Lung (tissue), 16 donors: ENCODE results near the gene EDDM13. TPM values are rescaled to one million over a fixed set of nuclear protein-coding genes. Genes with fewer than 3 reads are reported as not detected.
A peak's percentile ranks its signal among the peaks of the same experiment; 100 is the strongest.

Source experiments
- ATAC-seq: fragments of 200-7000 bp; cut with Tn5 transposase; one replicate; pipeline ENCODE4 v1.9.1; 2020; ENCODE audit warnings: moderate number of reproducible peaks; ENCODE audit not compliant: insufficient read depth, low FRiP score
- DNase-seq, 3 donors: peaks; one replicate each; pipeline ENCODE4 v3.0.0-alpha.2; 2013 to 2017
- H3K27ac ChIP-seq, 2 donors: one replicate each; pipeline ENCODE4 v1.5.1; 2013; ENCODE audit warnings: mild to moderate bottlenecking in 2 of 2, moderate library complexity in 2 of 2, control low read depth in 1 of 2, inconsistent platforms in 1 of 2, low read depth in 1 of 2, low read length in 1 of 2
- H3K27me3 ChIP-seq, 3 donors: one replicate each; pipeline ENCODE4 v1.5.1; 2013; ENCODE audit warnings: low read length in 2 of 3; ENCODE audit not compliant: control insufficient read depth in 3 of 3, insufficient read depth in 3 of 3
- H3K36me3 ChIP-seq, 4 donors: one replicate each; pipeline ENCODE4 v1.5.1; 2013; ENCODE audit warnings: low read length in 4 of 4, mild to moderate bottlenecking in 1 of 4, moderate library complexity in 1 of 4; ENCODE audit not compliant: control insufficient read depth in 4 of 4, insufficient read depth in 4 of 4
- H3K4me1 ChIP-seq, 5 donors: one replicate each; pipeline ENCODE4 v1.5.1; 2013; ENCODE audit warnings: low read length in 5 of 5, mild to moderate bottlenecking in 2 of 5, moderate library complexity in 1 of 5; ENCODE audit not compliant: control insufficient read depth in 5 of 5, insufficient read depth in 5 of 5
- H3K4me3 ChIP-seq: one replicate; pipeline ENCODE4 v1.5.1; 2013; ENCODE audit warnings: mild to moderate bottlenecking, control low read depth, moderate library complexity
- H3K9ac ChIP-seq, 2 donors: one replicate each; pipeline ENCODE4 v1.5.1; 2013; ENCODE audit warnings: low read length in 2 of 2, control low read depth in 1 of 2; ENCODE audit not compliant: insufficient read depth in 1 of 2
- H3K9me3 ChIP-seq, 4 donors: one replicate each; pipeline ENCODE4 v1.5.1; 2013; ENCODE audit warnings: low read length in 3 of 4, mild to moderate bottlenecking in 1 of 4, moderate library complexity in 1 of 4; ENCODE audit not compliant: control insufficient read depth in 4 of 4, insufficient read depth in 3 of 4
- WGBS, 2 donors: extraction: QIAGEN DNeasy Blood & Tissue Kit; methylation state at CpG; one replicate each; pipeline ENCODE4 v1.1.7; 2013; 5-methylcytosine and 5-hydroxymethylcytosine counted together
- long read RNA-seq, 5 donors: transcript quantifications; one replicate each; lab custom pipeline, GENCODE V29; 2026
- polyA plus RNA-seq, 2 donors: library from polyadenylated mRNA; stranded (reverse); fragments of 200-250 nt; gene quantifications; one replicate each; pipeline ENCODE4 v1.2.1, GENCODE V29; 2013
- total RNA-seq, 2 donors: library from RNA; depleted of rRNA in 1 of 2; stranded (reverse); fragments of >200 nt in 1 of 2; gene quantifications; one replicate each; pipeline ENCODE4 v1.2.1, GENCODE V29; 2014 to 2021
- TF ChIP-seq, protein P1 (sequence below): IDR thresholded peaks from 2 replicates; pipeline ENCODE4 v1.5.1; 2012; ENCODE audit warnings: mild to moderate bottlenecking; ENCODE audit errors: control extremely low read depth, extremely low read depth
- donor health status: control.
- donor health status: control.
- donor health status: Bipolar disorder and iron deficiency.
- donor health status: healthy.
- donor health status: DM: yes; HTN: yes; CAD: no.

Gene EDDM13
- total RNA-seq = 1 to 10 TPM in 1 of 2 donors, not detected in 1; 1.1 TPM
- 1 to 10 TPM; 1.3 to 3.0 TPM for polyA plus RNA-seq
- long read RNA-seq, donor 1 = 0 reads
- long read RNA-seq, donor 2 = 0 reads
- long read RNA-seq, donor 3 = 0 reads
- long read RNA-seq, donor 4 = 0 reads
- long read RNA-seq, donor 5, partial matches to known transcripts = 0 of 1 reads
- long read RNA-seq, donor 5, other reads (novel, unspliced or antisense) = 0 of 1 reads

DNA sequence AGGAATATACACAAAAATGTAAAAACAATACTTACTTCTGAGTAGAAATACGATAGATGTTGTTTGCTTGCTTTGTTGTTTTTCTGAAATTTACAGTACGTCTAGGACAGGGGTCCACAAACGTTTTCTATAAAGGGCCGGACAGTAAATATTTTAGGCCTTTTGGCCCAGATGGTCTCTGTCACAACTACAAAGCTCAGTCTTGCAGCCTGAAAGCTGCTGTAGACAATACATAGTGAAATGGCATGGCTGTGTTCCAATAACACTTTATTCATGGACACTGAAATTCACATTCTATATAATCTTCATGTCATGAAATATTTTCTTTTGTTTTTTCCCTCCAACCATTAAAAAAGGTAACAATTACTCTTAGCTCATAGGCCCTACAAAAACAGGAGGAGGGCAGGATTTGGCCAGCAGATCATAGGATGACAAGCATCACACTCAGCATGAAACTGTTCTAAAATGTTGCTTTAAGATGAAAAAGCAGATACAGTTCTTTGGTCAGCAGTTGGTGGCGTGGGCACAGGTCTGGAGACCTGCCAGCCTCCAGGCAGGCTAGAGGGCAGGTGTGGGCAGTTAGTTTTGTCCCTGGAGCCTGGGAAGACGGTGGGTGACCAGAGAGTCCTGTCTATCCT is at the start of gene EDDM13:
EDDM13 (plus strand) TSS at position 588 of the 638 bp plus-strand sequence. CDS start 87 bp downstream, outside the sequence.
- H3K4me1 ChIP-seq = peaks cover 0 to 22% (median 5%) of the 10 kb centered on the region in 5 donors
- TF ChIP-seq, protein P1, sequence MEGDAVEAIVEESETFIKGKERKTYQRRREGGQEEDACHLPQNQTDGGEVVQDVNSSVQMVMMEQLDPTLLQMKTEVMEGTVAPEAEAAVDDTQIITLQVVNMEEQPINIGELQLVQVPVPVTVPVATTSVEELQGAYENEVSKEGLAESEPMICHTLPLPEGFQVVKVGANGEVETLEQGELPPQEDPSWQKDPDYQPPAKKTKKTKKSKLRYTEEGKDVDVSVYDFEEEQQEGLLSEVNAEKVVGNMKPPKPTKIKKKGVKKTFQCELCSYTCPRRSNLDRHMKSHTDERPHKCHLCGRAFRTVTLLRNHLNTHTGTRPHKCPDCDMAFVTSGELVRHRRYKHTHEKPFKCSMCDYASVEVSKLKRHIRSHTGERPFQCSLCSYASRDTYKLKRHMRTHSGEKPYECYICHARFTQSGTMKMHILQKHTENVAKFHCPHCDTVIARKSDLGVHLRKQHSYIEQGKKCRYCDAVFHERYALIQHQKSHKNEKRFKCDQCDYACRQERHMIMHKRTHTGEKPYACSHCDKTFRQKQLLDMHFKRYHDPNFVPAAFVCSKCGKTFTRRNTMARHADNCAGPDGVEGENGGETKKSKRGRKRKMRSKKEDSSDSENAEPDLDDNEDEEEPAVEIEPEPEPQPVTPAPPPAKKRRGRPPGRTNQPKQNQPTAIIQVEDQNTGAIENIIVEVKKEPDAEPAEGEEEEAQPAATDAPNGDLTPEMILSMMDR = no peak
- no peak within 1 kb of the TSS for H3K4me3 ChIP-seq
- no peaks in the 10 kb centered on the region for H3K27me3 ChIP-seq
- ATAC-seq (no peak), DNase-seq (peak in 2 of 3 donors; percentile 62)
- WGBS, 2 donors = 83 to 91% methylated on average over 6 of the region's 6 CpGs
- no peak within 1 kb of the TSS for H3K27ac ChIP-seq
- H3K9me3 ChIP-seq = no peaks in the 10 kb centered on the region
- H3K9ac ChIP-seq = no peak within 1 kb of the TSS
- peaks cover 0 to 8% (median 3%) of the 10 kb centered on the region in 4 donors for H3K36me3 ChIP-seq

GRCh38 chr19:56222901-56223300 is 49.6 kb upstream of the EDDM13 start:
- Histone ChIP-seq H3K27me3 (no peaks in the 10 kb centered on the region), H3K4me3 (no peak overlapping the region), H3K9ac (no peak overlapping the region), H3K4me1 (no peaks in the 10 kb centered on the region), H3K27ac (no peak overlapping the region), H3K36me3 (peaks cover 0 to 8% (median 2%) of the 10 kb centered on the region in 4 donors), H3K9me3 (no peaks in the 10 kb centered on the region)
- TF ChIP-seq, protein P1 = no peak
- 82 to 87% methylated on average over 6 of the region's 6 CpGs for WGBS, 2 donors
- DNase-seq = no peak
- no peak for ATAC-seq

- no peak overlapping the region for H3K27ac ChIP-seq
- H3K9me3 ChIP-seq = no peaks in the 10 kb centered on the region
- ATAC-seq (no peak), DNase-seq (no peak)
- H3K9ac ChIP-seq = no peak overlapping the region
- 88 to 96% methylated on average over 9 of the region's 9 CpGs for WGBS, 2 donors
- H3K36me3 ChIP-seq = peaks cover 0 to 8% (median 2%) of the 10 kb centered on the region in 4 donors
- H3K27me3 ChIP-seq = no peaks in the 10 kb centered on the region
- no peak overlapping the region for H3K4me3 ChIP-seq
- no peaks in the 10 kb centered on the region for H3K4me1 ChIP-seq
- TF ChIP-seq, protein P1 = no peak
Measured at GRCh38 chr19:56223481-56223880, 49.1 kb upstream of the EDDM13 start.
